ENCODE data around the gene SDS. TPM values are rescaled to one million over a fixed set of nuclear protein-coding genes. Genes with fewer than 3 reads are reported as not detected.

Gene SDS
- total and polyA plus RNA-seq, 2 donors (not counting 1 experiment from before 2014, with no cell fraction given), result 0.09 TPM; not detected in 1

- no peak overlapping the region for H3K4me3 ChIP-seq (ENCODE audit: control extremely low read depth in 1 of 5, extremely low read depth in 1 of 5, insufficient read depth in 1 of 5, low read depth in 2 of 5, low read length in 4 of 5)
- TF ChIP-seq EZH2 (IDR thresholded peaks at IDR 0.05; ENCODE audit: borderline replicate concordance, insufficient read depth, low read depth, low read length, poor library complexity, severe bottlenecking) (no peak), CTCF (IDR thresholded peaks at IDR 0.05) (no peak)
- no peak overlapping the region for H2AFZ ChIP-seq (ENCODE audit: insufficient read depth, low read depth, low read length, poor library complexity, severe bottlenecking)
- POLR2A ChIA-PET, result no interaction called here
- H3K27me3 ChIP-seq (replicated peaks in 1 of 4; ENCODE audit: control extremely low read depth in 1 of 4, control insufficient read depth in 3 of 4, insufficient read depth in 4 of 4, low read length in 3 of 4), result no peaks in the 10 kb centered on the region
- no peaks in the 10 kb centered on the region for H3K27me3 Mint-ChIP-seq
- no peak overlapping the region for H3K27ac ChIP-seq (ENCODE audit: low read length in 2 of 2)
- H3K4me1 Mint-ChIP-seq, result peaks cover 9% of the 10 kb centered on the region
- 100% methylated on average over 1 of the region's 9 CpGs for WGBS (ENCODE audit: insufficient coverage)
- no peaks in the 10 kb centered on the region for H3K79me2 ChIP-seq (ENCODE audit: control insufficient read depth, insufficient read depth, low read length)
- no peak for ATAC-seq (ENCODE audit: low read depth)
- peaks cover 0 to 7% of the 10 kb centered on the region in 2 donors for H3K4me1 ChIP-seq (ENCODE audit: control insufficient read depth in 2 of 2, insufficient read depth in 2 of 2, low read length in 2 of 2)
- H3K9ac ChIP-seq (ENCODE audit: low read length), result no peak overlapping the region
- no peak for DNase-seq
- peaks cover 0 to 11% of the 10 kb centered on the region in 2 experiments for H3K36me3 ChIP-seq (replicated peaks in 1 of 2; ENCODE audit: control extremely low read depth in 1 of 2, control insufficient read depth in 1 of 2, extremely low read depth in 1 of 2, insufficient read depth in 2 of 2, low read length in 1 of 2)
- intact Hi-C loops (cut with micrococcal nuclease), result no loop called here
- H3K9me3 Mint-ChIP-seq (ENCODE audit: insufficient read depth), result no peaks in the 10 kb centered on the region
- no peaks in the 10 kb centered on the region for H4K20me1 ChIP-seq (ENCODE audit: control insufficient read depth, insufficient read depth, low read length, poor library complexity, severe bottlenecking)
- CTCF ChIA-PET, result no interaction called here
- no peak overlapping the region for H3K4me3 Mint-ChIP-seq
- no peak overlapping the region for H3K27ac Mint-ChIP-seq
- H3K4me2 ChIP-seq (replicated peaks; ENCODE audit: low read depth, low read length, poor library complexity, severe bottlenecking), result no peak overlapping the region
- peaks cover 0 to 3% (median 0%) of the 10 kb centered on the region in 3 donors for H3K9me3 ChIP-seq (ENCODE audit: control extremely low read depth in 1 of 3, control insufficient read depth in 2 of 3, insufficient read depth in 1 of 3, low read length in 2 of 3)
Measured at GRCh38 chr12:113372371-113372770, 31.3 kb downstream of the SDS start.

GRCh38 chr12:113371808-113372207 is 31.9 kb downstream of the SDS start:
- Mint-ChIP-seq H3K4me1 (peaks cover 9% of the 10 kb centered on the region), H3K27me3 (no peaks in the 10 kb centered on the region), H3K27ac (no peak overlapping the region), H3K4me3 (no peak overlapping the region), H3K9me3 (ENCODE audit: insufficient read depth) (no peaks in the 10 kb centered on the region)
- ATAC-seq (ENCODE audit: low read depth) (no peak), DNase-seq (no peak)
- ChIA-PET CTCF (interaction anchor here (1.5 kb wide), 1 partner anchor 10 kb away, joined by 3 read pairs; no protein-coding TSS in a partner anchor), POLR2A (interaction anchor here (0.6 kb wide), 1 partner anchor 220 kb away, joined by 6 read pairs; no protein-coding TSS in a partner anchor)
- WGBS (ENCODE audit: insufficient coverage), result 98% methylated on average over 4 of the region's 6 CpGs
- peaks cover 0 to 11% of the 10 kb centered on the region in 2 experiments for H3K36me3 ChIP-seq (replicated peaks in 1 of 2; ENCODE audit: control extremely low read depth in 1 of 2, control insufficient read depth in 1 of 2, extremely low read depth in 1 of 2, insufficient read depth in 2 of 2, low read length in 1 of 2)
- H3K4me3 ChIP-seq (ENCODE audit: control extremely low read depth in 1 of 5, extremely low read depth in 1 of 5, insufficient read depth in 1 of 5, low read depth in 2 of 5, low read length in 4 of 5), result no peak overlapping the region
- no peak for TF ChIP-seq EZH2 (IDR thresholded peaks at IDR 0.05; ENCODE audit: borderline replicate concordance, insufficient read depth, low read depth, low read length, poor library complexity, severe bottlenecking)
- no peak for TF ChIP-seq CTCF (IDR thresholded peaks at IDR 0.05)
- intact Hi-C loops (cut with micrococcal nuclease), result no loop called here
- no peaks in the 10 kb centered on the region for H3K27me3 ChIP-seq (replicated peaks in 1 of 4; ENCODE audit: control extremely low read depth in 1 of 4, control insufficient read depth in 3 of 4, insufficient read depth in 4 of 4, low read length in 3 of 4)
- no peak overlapping the region for H3K27ac ChIP-seq (ENCODE audit: low read length in 2 of 2)
- H2AFZ ChIP-seq (ENCODE audit: insufficient read depth, low read depth, low read length, poor library complexity, severe bottlenecking), result no peak overlapping the region
- H3K9ac ChIP-seq (ENCODE audit: low read length), result no peak overlapping the region
- H3K4me2 ChIP-seq (replicated peaks; ENCODE audit: low read depth, low read length, poor library complexity, severe bottlenecking), result no peak overlapping the region
- H4K20me1 ChIP-seq (ENCODE audit: control insufficient read depth, insufficient read depth, low read length, poor library complexity, severe bottlenecking), result no peaks in the 10 kb centered on the region
- peaks cover 0 to 3% (median 0%) of the 10 kb centered on the region in 3 donors for H3K9me3 ChIP-seq (ENCODE audit: control extremely low read depth in 1 of 3, control insufficient read depth in 2 of 3, insufficient read depth in 1 of 3, low read length in 2 of 3)
- H3K79me2 ChIP-seq (ENCODE audit: control insufficient read depth, insufficient read depth, low read length), result no peaks in the 10 kb centered on the region
- peaks cover 0 to 7% of the 10 kb centered on the region in 2 donors for H3K4me1 ChIP-seq (ENCODE audit: control insufficient read depth in 2 of 2, insufficient read depth in 2 of 2, low read length in 2 of 2)

All from B cell (primary cell).